Sigmoid colon (tissue), 7 donors: ENCODE results near the gene MILR1. TPM values are rescaled to one million over a fixed set of nuclear protein-coding genes. Genes with fewer than 3 reads are reported as not detected.
A peak's percentile ranks its signal among the peaks of the same experiment; 100 is the strongest.

ENCODE experiments used
- DNase-seq: peaks from one replicate; pipeline ENCODE4 v3.0.0-alpha.2; 2019
- H3K27ac ChIP-seq, 4 donors: fragments of 200-600 bp; sonication (generic); one replicate each; pipeline ENCODE4 v1.5.1; 2016 to 2019; ENCODE audit warnings: mild to moderate bottlenecking in 1 of 4
- H3K27me3 ChIP-seq, 3 donors: fragments of 200-600 bp; sonication (generic); one replicate each; pipeline ENCODE4 v1.5.1; 2019; ENCODE audit warnings: mild to moderate bottlenecking in 1 of 3
- H3K36me3 ChIP-seq, 4 donors: fragments of 200-600 bp; sonication (generic); one replicate each; pipeline ENCODE4 v1.5.1; 2016 to 2019
- H3K4me1 ChIP-seq, 4 donors: fragments of 200-600 bp; sonication (generic); one replicate each; pipeline ENCODE4 v1.5.1; 2017 to 2019
- H3K4me3 ChIP-seq, 4 donors: fragments of 200-600 bp; sonication (generic); one replicate each; pipeline ENCODE4 v1.5.1; 2017 to 2019; ENCODE audit warnings: mild to moderate bottlenecking in 2 of 4, moderate library complexity in 1 of 4
- H3K9me3 ChIP-seq, 4 donors: fragments of 200-600 bp in 3 of 4; sonication (generic) in 3 of 4; one replicate each; pipeline versions ENCODE4 v1.5.1 to v1.6.1; 2013 to 2019
- EP300 ChIP-seq, 4 donors: sonication (generic); formaldehyde crosslinking; IDR thresholded peaks; one replicate each; pipeline ENCODE4 v1.6.1; 2017; ENCODE audit warnings: antibody characterized with exemption in 4 of 4
- POLR2A ChIP-seq, 2 donors: fragments of 450-650 bp; IDR thresholded peaks; one replicate each; pipeline ENCODE4 v1.6.1; 2016; ENCODE audit warnings: antibody characterized with exemption in 2 of 2, mild to moderate bottlenecking in 2 of 2, moderate library complexity in 2 of 2
- POLR2AphosphoS5 ChIP-seq, 4 donors: sonication (generic); formaldehyde crosslinking; IDR thresholded peaks; one replicate each; pipeline ENCODE4 v1.6.1; 2017; ENCODE audit warnings: antibody characterized with exemption in 4 of 4
- WGBS, 2 donors: extraction: QIAGEN DNeasy Blood & Tissue Kit; methylation state at CpG; one replicate each; pipeline ENCODE4 v1.1.7; 2013; 5-methylcytosine and 5-hydroxymethylcytosine counted together
- intact Hi-C: fragments of 100-400 bp; cut with DNase I; formaldehyde crosslinking; loops from one replicate; pipeline ENCODE4 v1.15.1; 2023
- polyA plus RNA-seq, 3 donors: library from polyadenylated mRNA; stranded (reverse); fragments of 200-250 nt; gene quantifications; one replicate each; pipeline ENCODE4 v1.2.3, GENCODE V29; 2013
- total RNA-seq, 4 donors: library from RNA; depleted of rRNA; stranded (reverse); fragments of >200 nt; gene quantifications; one replicate each; pipeline ENCODE4 v1.1.0, GENCODE V29; 2016
- TF ChIP-seq, protein P1 (sequence below), 4 experiments: fragments of 450-650 bp in 3 of 4; fragments of 200-600 bp in 1 of 4; IDR thresholded peaks; one replicate each; pipeline ENCODE4 v1.5.1; 2016 to 2019; ENCODE audit warnings: antibody characterized with exemption in 4 of 4, mild to moderate bottlenecking in 3 of 4, moderate library complexity in 2 of 4
- donor health status: healthy with polysubstance abuse.
- donor health status: Bipolar disorder and iron deficiency.
- donor health status: healthy.

MILR1 gene
- total and polyA plus RNA-seq, 7 donors: 1.8 to 7.8 (median 4.4) TPM

- Histone ChIP-seq H3K4me3 (peak overlapping the region in 1 of 4 donors; percentile 25), H3K4me1 (no peaks in the 10 kb centered on the region), H3K27ac (peak overlapping the region in 3 of 4 donors; percentile 38 to 68 (median 50)), H3K9me3 (no peaks in the 10 kb centered on the region), H3K27me3 (no peaks in the 10 kb centered on the region), H3K36me3 (no peaks in the 10 kb centered on the region)
- DNase-seq: no peak
- TF ChIP-seq POLR2AphosphoS5 (IDR thresholded peaks at IDR 0.05) (no peak), POLR2A (IDR thresholded peaks at IDR 0.05) (no peak), EP300 (IDR thresholded peaks at IDR 0.05) (no peak)
- TF ChIP-seq, protein P1, sequence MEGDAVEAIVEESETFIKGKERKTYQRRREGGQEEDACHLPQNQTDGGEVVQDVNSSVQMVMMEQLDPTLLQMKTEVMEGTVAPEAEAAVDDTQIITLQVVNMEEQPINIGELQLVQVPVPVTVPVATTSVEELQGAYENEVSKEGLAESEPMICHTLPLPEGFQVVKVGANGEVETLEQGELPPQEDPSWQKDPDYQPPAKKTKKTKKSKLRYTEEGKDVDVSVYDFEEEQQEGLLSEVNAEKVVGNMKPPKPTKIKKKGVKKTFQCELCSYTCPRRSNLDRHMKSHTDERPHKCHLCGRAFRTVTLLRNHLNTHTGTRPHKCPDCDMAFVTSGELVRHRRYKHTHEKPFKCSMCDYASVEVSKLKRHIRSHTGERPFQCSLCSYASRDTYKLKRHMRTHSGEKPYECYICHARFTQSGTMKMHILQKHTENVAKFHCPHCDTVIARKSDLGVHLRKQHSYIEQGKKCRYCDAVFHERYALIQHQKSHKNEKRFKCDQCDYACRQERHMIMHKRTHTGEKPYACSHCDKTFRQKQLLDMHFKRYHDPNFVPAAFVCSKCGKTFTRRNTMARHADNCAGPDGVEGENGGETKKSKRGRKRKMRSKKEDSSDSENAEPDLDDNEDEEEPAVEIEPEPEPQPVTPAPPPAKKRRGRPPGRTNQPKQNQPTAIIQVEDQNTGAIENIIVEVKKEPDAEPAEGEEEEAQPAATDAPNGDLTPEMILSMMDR (IDR thresholded peaks at IDR 0.05): no peak
- intact Hi-C loops: no loop called here
- WGBS, 2 donors: 41 to 59% methylated on average over 3 of the region's 3 CpGs
Observed at GRCh38 chr17:64449545-64449944, 630 bp downstream of the MILR1 start.

DNA sequence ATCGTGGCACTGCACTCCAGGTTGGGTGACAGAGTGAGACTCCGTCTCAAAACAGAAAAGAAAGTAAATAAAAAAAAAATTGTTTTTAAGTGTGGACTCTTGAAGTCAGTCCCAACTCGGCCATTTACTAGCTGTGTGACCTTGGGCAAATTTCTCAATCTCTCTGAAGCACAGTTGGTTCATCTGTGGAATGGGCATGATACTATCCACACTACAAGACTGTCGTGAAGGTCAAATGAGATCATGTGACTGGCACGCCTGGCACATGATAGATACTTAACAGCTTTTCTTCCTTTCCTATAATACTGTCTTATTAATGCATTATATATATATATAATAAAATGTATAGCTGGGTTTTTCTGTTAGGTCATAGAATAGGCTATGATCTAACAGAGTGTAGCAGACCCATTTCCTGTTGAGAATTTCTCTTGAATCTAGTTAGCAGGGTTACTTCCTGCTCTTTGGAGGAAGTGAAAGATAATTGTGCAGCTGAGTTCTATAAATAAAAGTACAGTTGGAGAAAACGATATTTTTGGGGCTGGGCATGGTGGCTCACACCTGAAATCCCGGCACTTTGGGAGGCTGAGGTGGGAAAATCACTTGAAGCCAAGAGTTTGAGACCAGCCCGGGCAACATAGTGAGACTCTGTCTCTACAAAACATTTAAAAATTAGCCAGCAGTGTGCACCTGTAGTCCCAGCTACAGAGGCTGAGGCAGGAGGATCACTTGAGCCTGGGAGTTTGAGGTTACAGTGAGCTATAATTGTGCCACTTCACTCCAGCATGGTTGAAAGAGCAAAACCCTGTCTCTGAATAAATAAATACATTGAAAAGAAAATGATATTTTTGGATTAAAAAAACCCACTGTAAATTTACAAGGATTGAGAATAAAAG, 7.3 kb downstream of the MILR1 start:
- intact Hi-C loops: no loop called here
- H3K36me3 ChIP-seq: no peaks in the 10 kb centered on the region
- no peak for DNase-seq
- H3K4me1 ChIP-seq: no peaks in the 10 kb centered on the region
- no peaks in the 10 kb centered on the region for H3K9me3 ChIP-seq
- H3K27me3 ChIP-seq: no peaks in the 10 kb centered on the region
- WGBS, 2 donors: 67 to 70% methylated on average over 8 of the region's 8 CpGs
- TF ChIP-seq EP300 (IDR thresholded peaks at IDR 0.05) (no peak), POLR2AphosphoS5 (IDR thresholded peaks at IDR 0.05) (no peak), POLR2A (IDR thresholded peaks at IDR 0.05) (no peak)
- TF ChIP-seq, protein P1 (IDR thresholded peaks at IDR 0.05): no peak
- H3K4me3 ChIP-seq: no peak overlapping the region
- H3K27ac ChIP-seq: no peak overlapping the region

GRCh38 chr17:64457156-64457555, 8.2 kb downstream of the MILR1 start:
- 75 to 87% methylated on average over 7 of the region's 7 CpGs for WGBS, 2 donors
- Histone ChIP-seq H3K27ac (no peak overlapping the region), H3K27me3 (no peaks in the 10 kb centered on the region), H3K9me3 (no peaks in the 10 kb centered on the region), H3K4me3 (no peak overlapping the region), H3K4me1 (no peaks in the 10 kb centered on the region), H3K36me3 (no peaks in the 10 kb centered on the region)
- DNase-seq: no peak
- intact Hi-C loops: no loop called here
- no peak for TF ChIP-seq POLR2AphosphoS5 (IDR thresholded peaks at IDR 0.05)
- TF ChIP-seq EP300 (IDR thresholded peaks at IDR 0.05): no peak
- no peak for TF ChIP-seq POLR2A (IDR thresholded peaks at IDR 0.05)
- TF ChIP-seq, protein P1 (IDR thresholded peaks at IDR 0.05): no peak

- 72 to 85% methylated on average over 8 of the region's 8 CpGs for WGBS, 2 donors
- no peak overlapping the region for H3K27ac ChIP-seq
- no peaks in the 10 kb centered on the region for H3K4me1 ChIP-seq
- intact Hi-C loops: no loop called here
- H3K4me3 ChIP-seq: no peak overlapping the region
- H3K27me3 ChIP-seq: no peaks in the 10 kb centered on the region
- H3K9me3 ChIP-seq: no peaks in the 10 kb centered on the region
- H3K36me3 ChIP-seq: no peaks in the 10 kb centered on the region
- DNase-seq: no peak
- TF ChIP-seq POLR2AphosphoS5 (IDR thresholded peaks at IDR 0.05): no peak
- TF ChIP-seq, protein P1 (IDR thresholded peaks at IDR 0.05): no peak
- TF ChIP-seq POLR2A (IDR thresholded peaks at IDR 0.05): no peak
- TF ChIP-seq EP300 (IDR thresholded peaks at IDR 0.05): no peak
Observed at GRCh38 chr17:64458756-64459155, 9.8 kb downstream of the MILR1 start.
